ENCODE data around the gene ALDH3B2.
"Not testable (repeated sequence)": the region's sequence is repeated elsewhere in the genome, so short reads cannot be mapped to it uniquely, and the experiment has no call there.

ALDH3B2 gene

DNA sequence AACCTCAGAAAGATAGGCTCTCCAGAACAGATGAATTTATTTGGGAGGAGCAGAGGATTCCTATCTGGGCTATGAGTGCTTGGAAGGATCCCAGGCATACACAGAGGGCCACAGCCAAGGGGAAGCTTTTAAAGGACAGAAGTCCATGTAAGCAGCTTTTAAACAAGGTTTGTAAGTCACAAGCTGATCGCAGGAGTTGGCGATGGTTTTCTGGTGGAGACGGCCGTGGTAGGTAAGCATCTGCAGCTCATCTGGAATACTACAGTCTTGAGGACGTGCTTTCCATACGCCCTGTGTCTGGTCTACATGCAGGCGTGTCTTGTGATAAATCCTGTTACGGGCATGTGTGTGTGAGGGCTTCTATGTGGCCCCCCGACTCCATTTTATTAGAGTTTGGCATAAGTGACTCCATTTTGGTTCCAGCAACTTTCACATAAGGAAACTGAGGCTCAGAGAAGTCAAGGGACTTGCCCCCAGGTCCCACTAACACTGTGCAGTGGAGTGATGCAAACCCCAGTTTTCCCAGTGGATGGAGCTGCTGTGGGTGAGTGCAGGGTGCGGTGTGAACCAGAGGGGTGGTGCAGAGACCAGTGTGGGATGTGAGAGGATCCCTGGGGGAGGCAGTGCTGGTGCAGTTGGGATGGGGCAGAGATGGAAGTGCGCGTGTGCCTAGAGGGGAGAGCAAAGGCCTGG, 12.1 kb downstream of the ALDH3B2 start:
- no peak for DNase-seq

DNA sequence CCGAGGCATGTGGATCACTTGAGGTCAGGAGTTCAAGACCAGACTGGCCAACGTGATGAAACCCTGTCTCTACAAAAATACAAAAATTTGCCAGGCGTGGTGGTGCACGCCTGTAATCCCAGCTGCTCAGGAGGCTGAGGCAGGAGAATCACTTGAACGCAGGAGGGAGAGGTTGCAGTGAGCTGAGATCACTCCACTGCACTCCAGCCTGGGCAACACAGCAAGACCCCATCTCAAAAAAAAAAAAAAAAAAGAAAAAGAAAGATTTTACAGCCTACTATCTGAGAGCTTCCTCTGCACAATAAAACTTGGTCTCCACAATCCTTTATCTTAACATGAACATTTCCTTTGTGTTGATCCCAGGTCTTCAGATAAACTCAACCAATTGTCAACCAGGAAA, 13.7 kb downstream of the ALDH3B2 start:
- DNase-seq, result not testable (repeated sequence)

DNA sequence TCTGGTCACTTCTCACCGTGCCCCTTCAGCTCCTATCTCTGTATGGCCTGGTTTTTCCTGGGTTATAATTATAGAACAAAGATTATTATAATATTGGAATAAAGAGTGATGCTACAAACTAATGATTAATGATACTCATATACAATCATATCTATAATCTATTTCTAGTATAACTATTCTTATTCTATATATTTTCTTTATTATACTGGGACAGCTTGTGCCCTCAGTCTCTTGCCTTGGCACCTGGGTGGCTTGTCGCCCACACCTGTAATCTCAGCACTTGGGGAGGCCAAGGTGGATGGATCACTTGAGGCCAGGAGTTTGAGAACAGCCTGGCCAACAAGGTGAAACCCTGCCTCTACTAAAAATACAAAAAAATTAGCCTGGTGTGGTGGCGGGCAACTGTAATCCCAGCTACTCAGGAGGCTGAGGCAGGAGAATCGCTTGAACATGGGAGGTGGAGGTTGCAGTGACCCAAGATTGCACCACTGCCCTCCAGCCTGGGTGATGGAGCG, 14.7 kb downstream of the ALDH3B2 start:
- DNase-seq, result not testable (repeated sequence)

DNA sequence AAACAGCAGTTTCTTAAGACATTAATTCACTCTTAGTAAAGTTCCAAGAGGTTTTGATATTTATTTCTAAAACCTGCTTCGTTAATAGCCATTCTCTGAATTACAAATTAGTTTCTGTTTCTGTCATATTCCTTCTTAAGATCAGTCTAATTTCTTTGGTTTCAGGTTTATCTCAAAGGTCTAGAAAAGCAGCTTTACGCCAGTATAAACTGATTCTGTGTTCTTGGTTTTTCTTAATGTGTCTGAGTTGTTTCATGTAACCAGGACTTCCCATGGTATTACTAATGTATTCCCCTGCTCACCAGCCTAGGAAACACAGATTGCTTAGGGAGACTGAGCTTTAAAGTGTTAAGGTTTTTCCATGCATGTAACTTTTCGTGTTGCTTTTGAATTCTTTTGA, 17.1 kb downstream of the ALDH3B2 start:
- DNase-seq, result no peak

DNA sequence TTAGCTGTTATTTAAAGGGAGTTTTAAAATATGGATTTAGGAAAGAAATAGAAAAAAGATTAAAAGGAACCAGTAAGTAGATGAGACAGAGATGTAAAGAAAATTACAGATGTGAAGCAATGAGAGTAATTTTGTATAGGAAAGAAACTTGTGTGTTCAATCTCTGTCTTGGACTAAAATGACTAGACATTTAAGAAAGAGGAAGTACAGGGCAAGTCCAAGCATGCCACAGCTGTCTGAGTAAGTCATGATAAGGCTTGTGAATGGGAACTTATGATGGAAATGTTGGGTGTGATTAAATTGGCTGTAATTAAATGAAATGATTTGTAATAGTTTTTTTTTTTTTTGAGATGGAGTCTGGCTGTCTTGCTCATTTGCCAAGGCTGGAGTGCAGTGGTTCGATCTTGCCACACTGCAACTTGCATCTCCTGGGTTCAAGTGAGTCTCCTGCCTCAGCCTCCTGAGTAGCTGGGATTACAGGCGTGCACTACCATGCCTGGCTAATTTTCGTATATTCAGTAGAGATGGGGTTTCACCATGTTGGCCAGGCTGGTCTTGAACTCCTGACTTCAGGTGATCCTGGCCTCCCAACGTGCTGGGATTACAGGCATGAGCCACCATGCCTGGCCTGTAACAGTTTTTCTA, 18.0 kb downstream of the ALDH3B2 start:
- no peak for DNase-seq

DNA sequence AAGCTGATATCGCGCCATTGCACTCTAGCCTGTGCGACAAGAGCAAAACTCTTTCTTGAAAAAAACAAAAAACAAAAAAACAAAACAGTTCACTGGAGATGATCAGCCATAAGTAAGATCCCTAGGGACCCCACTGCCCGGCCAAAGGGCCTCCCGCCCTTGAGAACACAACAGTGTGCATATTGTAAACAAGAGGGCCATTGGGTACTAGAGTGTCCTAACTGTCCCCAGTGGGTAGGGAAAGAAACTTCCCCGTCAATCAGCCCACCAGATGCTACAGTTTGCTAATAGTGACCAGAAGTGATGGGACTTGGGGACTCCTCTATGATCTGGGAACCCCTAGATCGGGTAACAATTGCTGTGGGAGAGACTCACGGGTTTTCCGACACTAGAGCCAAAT, 20.2 kb downstream of the ALDH3B2 start:
- no peak for DNase-seq

DNA sequence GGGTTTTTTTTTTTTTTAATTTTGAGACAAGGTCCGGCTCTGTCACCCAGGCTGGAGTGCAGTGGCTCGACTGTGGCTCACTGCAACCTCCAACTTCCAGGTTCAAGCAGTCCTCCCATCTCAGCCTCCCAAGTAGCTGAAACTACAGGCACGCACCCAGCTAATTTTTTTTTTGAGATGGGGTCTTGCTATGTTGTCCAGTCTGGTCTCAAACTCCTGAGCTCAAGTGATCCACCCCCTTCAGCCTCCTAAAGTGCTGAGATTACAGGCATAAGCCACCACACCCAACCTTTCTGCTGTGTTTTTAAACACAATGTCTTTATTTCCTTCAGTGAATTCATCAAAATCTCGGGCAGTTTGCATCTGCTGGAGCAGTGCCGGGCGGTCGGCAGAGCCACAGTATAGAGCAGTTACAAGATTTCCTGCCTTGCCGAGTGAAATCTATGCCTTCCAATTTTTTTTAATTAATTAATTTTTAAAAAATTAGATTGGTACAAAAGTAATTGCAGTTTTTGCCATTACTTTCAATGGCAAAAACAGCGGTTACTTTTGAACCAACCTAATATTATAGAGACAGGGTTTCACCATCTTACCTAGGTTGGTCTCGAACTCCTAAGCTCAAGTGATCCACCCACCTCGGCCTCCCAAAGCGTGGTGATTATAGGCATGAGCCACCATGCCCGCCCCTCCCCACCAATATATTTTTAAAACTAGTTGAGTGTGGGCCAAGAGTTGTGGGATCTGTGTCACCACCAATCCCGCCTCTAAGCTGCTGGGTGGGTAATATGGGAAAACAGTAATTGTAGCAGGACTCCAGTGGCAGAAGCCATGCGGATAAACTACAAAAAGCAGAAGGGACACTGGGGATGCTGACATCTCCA, 21.2 kb downstream of the ALDH3B2 start:
- no peak for DNase-seq

DNA sequence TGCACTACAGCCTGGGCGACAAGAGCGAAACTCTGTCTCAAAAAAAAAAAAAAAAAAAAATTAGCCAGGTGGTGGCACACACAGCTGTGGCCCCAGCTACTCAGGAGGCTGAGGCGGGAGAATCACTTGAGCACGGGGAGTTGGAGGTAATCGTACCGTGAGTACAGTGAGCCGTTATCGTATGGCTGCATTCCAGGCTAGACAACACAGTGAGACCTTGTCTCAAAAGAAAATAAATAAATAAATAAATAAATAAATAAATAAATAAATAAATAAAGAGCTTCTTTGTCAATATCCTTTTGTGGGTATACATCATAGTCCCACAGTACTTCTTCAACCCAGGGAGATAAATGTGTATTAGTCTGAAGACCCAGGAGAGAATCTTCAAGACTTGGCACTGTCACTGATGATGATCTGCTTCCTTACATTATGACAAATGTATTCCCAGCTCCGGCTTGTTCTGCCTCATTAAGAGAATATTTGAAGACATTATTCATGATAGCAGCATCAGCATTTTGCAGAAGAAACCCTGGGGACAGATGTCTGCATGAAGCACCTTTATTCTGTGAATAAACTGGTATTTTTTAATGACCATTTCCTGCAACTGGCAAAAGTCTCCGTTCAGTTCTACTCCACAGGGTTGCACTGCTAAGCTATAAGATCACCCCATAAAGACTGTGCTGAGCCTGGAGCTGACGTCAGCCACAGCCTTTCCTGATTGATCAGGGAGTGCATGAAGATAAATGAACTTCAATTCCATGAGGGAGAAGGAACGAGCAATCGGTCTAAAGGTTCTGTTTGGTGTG, 22.2 kb downstream of the ALDH3B2 start:
- DNase-seq, result no peak

DNA sequence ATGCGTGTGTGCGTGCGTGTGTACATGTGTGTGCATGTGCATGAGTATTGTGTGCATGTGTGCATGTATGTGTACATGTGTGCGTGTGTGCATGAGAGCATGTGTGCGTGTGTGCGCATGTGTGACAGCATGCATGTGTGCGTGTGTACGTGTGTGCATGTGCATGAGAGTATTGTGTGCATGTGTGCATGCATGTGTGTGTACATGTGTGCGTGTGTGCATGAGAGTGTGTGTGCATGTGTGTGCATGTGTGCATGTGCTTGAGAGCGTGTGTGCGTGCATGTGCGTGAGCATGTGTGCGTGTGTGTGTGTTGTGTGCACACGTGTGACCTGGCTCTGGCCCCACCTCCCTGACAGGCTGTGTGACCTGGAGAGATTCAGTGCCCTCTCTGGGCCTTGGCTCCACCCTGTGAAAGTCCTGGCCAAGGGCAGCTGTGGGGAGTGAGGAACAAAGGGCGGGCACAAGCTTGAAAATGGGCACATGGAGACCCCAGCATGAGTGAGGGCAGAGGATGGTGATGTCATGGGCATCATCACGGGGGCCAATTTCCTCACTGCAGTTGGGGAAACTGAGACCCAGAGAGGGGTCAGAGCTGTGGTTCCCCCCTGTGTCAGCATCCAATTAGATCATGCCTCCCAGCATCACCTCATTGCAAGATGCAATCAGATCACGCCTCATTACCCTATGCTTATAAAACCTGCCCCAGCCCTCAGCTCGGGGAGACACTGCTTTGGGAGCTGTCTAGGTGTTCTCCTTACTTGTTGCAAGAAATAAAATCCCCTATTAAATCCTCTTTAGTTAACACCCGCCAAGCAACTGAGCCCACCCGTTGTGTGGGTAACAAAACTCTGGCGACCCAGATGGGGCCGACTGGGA, 24.6 kb downstream of the ALDH3B2 start:
- no peak for DNase-seq

DNA sequence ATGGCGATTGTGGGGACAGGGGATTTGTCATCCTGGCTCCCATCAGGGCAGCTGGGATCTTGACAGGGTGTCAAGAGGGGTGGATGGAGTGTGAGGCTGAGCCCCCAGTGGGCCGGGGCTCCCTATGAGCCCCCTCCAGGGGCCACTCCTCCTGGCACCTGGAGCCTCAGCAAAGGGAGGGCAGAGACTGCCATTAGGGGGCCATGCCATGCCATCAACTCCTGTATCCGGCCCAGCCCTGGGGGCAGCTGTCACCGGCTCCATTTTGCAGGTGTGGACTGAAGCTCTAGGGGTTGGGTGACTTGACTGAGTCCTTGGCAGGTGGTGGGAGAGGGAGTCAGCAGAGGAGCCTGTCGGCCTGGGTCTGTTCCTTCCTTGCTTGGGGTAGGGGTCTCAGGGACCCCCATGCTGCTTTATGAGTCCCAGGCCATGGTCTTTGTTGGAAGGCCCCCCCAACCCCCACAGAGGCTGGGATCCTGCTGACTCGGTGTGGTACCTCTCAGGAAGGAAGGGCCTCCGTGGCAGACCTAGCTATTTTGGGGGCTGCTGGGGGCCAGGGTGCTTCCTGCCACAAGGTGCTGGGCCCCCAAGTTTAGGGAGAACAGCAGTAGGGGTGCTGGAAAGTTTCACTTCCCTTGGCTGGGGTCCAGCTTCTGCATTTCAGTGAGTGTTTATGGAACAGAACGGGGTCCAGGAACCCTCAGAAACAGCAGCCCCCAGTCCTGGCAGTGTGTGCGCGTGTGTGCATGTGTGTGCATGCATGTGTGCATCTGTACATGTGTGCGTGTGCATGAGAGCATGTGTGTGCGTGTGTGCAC, 25.4 kb downstream of the ALDH3B2 start:
- no peak for DNase-seq

DNA sequence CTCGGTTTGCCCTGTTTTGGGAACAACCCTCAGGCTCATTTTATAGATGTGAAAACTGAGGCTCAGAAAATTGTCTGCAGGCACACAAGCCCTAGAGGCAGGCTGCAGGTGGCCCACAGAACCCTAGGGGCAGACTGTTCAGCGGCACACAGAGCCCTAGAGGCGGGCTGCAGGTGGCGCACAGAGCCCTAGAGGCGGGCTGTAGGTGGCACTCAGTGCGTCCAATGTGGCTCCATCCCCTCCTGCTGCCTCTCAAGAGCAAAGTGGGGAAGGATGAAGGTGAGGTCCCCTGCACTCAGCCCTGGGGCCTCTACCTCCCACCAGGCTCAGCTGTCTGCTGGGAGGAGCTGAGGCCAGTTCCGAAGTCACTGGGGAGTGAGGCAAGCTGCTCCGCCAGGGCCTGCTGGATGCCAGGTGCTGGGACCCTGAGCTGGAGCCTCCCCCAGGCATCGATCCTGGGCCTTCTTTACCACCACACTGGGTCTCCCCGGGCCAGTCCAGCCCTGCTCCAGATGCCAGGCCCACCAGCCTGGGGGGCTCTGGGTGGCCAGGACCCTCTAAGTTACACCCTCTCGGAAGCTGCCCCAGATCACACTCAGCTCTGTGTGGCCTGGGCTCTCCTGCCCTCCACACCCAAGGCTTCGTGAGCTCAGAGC, 26.2 kb downstream of the ALDH3B2 start:
- no peak for DNase-seq

DNA sequence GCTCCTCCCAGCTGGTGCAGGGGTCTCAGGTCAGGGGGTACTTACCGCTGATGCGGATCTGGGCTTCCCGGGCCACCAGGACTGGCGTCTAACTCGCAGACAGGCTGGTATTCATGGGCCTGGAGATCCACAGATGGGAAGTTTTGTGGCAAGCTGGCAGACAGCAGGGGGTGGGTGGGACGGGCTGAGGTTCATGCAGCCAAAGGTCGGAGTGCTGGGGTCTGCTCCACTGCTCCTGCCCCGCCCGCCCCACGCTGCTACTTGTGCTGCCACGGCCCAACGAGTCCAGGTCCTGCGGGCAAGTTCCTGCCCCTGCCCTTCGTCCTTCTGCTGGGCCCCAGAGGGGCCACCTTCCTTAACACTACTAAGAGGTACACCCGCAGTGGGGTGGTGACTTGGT, 27.0 kb downstream of the ALDH3B2 start:
- no peak for DNase-seq

DNA sequence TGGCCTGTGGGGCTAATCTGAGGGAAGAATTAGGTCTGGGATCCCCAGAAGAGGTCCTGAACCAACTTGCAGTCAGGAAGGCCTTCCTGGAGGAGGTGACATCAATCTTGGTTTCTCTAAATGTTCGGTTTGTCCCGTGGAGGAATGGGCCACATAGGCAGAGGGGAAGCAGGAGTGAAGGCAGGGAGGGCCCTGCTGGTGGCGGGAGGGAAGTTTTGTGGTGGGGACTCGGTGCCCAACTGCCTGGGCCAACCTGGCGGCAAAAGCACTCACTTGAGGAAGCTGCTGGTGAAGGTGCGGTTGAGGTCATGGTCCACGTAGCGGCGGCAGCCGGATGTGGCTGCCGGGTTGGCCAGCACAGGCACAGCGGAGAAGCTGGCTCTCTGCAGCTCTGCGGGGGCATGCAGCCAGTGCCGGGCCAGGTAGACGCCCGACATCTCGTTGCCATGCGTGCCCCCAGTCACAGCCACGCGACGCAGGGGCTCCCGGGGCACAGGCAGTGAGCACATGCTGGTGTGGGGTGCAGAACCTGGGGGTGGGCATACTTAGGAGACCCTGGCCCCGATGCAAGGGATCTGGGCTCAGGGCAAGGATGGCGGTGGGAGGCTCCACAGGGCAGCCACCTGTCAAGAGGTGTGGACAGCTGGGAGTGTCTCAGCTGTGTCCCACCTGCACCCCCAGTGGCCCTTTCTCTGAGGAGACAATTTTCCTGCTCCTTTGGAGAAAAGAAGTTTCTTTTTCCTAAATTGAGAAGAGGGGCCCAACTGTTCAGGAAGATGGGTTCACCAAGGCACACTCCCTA, 27.7 kb downstream of the ALDH3B2 start:
- DNase-seq, result no peak

DNA sequence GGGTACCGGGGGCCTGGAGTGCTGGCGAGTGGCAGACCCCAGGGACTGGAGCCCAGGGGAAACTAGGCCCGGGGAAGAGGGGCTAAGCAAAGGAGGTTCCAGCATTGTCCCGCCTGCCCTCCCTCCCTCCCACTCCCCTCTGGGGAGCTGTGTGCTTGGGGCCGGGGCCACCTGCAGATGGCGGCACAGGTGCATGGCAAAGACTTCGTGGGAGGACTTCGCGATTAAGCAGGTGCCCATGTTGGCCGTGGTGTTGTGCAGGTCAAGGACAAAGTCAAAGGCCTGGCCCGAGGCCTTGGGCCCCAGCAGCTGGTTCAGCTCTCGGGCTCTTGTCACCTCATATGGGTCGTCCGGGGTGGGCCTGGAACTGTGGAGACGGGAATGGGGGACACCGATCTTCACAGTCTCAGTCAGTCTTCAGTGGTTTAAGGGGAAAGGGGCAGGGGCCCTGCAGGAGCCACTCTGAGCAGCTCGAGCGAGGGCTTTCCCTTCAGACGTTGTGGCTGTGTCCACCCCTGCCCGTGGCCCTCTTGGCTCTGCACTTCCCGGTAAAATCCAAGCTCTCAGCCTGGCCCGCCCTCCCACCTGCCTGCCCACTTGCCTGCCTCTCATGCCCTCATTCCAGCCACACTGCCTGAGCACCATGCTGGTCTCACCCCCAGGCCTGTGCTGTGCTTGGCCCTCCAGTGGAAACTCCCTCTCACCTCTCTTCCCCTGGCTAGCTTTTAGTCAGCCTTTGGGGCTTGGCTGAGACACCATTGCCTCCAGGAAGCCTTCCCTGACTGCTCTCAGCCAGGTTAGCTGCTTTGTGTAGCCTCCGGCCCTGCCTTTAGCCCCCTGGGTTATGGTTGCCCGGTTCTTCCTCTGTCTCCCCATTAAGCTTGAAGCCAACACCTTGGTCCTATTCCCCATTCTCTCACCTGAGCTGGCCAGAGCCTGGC, 28.6 kb downstream of the ALDH3B2 start:
- DNase-seq, result no peak

DNA sequence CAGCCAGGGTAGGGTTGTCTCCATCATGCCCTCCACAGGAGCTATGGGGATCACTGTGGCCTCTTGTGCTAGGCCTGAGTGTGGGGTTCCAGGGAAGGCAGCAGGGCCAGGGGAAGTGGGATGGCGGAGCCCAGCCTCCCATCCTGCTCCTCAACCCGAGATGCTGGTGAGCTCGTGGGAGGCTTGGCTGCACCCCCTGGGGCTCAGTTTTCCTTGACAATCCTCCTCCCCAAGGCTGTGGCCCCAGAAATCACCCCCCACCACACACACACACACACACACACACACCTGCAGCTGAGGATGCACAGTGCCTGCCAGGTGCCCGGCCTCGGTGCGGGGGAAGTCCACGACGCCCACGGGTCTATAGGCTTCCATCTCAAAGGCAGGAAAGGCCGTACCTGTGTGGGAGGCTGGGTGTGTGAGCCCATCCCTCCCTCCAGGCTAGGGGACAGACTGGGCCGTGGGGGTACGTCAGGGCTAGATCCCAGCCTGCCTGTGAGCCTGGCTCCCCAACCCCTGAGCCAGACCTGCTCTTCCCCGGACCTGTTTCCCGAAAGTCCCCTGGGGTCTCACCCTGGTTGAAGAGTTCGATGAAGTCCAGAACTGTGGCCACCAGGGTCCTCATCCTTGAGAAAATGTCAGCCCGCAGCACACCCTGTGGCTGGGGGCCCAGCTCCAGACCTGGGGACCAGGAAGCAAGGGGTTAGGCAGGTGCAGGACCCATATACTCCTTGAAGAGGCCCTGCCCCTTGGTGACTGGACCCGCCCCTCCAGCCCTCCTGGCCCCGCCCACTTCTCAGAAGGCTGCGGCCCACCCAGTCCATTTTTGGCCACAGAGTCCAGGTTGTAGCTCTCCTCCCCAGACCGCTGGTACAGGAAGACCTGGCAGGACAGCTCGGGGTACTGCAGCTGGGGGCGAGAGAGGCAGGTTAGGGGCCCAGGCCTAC, 29.7 kb downstream of the ALDH3B2 start:
- no peak for DNase-seq

DNA sequence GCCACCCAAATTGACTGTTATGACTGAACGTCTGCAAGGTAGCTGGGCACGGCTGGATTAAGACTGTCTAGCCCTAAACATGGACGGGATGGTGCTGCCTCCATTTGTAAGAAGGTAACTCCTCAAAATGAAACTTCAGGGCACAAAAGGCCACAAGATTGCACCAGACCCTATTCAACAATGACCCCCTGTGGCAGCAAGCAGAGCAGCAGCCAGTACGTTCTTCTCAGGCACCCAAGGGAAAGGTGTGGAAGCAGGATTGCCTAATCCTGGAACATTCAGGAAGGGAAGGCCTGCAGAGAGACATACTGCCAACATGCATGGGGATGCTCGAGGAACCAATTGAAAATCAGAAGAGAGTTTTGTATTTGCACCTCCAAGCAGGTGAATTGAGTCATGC, 30.4 kb downstream of the ALDH3B2 start:
- no peak for DNase-seq

Measured in GOT3 (cell line).